CD4-positive, alpha-beta T cell treated with Interleukin-21 for 1 hour (primary cell): ENCODE results near the gene LCE2A.
"Not testable (repeated sequence)": the region's sequence is repeated elsewhere in the genome, so short reads cannot be mapped to it uniquely, and the experiment has no call there.

Experiments used
- DNase-seq: peaks from one replicate; pipeline ENCODE4 v3.0.0-alpha.2; 2020

LCE2A gene, protein sequence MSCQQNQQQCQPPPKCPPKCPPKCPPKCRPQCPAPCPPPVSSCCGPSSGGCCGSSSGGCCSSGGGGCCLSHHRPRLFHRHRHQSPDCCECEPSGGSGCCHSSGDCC

DNA sequence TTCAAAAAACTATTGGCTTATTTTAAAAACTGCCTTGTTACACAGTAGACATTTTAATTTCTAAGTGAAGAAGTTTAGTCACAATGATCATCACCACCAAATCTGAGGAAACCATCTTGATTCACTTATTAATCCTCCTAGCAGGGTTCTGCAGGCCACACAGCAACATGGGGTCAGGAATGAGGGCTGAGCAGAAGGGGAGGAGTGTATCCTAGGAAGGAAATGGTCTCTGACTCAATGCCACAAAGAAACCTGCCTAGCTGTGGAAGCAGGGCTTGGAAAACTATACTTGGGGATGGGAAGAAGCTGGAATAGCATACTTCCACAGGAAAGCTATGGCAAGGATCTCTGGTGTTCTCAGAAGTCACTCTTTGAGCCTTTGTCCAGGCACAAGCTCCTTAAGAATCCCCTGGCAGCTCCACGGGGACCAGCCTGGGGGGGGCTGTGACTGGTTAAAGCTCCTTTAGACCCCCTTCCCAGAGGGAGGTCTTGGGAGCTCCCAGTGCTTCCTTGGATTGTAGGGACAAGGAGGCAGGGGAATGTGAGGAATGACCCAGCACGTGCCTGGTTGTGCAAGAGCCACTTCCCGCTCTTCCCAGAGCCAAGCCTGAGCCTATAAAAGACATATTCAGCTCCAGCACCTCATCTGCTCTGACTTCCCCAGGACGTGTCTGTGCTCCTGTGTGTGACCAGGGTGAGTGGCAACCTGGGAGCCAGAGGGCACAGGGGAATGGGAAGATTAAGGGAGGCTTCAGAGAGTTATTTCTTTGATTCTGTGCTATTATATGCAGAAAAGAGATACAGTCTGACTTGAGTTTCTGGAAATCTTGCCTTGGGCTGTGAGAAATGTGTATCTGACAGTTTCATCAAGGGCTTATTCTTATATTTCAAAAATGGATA, at the start of gene LCE2A:
Gene LCE2A, plus strand, starts transcription at position 645 of the 900 bp plus-strand sequence. CDS start 557 bp downstream, outside the sequence.
- no peak for DNase-seq

DNA sequence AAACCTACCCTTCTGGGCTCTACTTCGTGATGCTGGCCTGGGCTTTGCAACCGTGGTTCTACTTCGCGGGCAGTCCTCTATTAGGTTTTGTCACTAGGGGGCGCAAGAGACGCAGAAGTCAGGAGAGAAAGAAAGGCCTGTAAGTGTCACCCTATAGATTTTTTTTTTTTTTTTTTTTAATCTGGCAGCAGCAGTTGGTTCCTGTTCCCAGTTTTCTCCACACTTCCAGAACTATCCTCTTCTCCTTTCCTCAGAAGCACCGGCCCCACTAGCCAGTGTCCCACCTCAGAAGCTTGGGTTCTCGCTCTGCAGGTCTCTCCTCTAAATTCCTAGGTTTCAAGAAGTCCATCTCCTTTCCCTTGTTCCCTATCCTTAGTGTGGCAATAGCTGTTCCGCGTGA, 44.0 kb upstream of the LCE2A start:
- peak; percentile 44 for DNase-seq

DNA sequence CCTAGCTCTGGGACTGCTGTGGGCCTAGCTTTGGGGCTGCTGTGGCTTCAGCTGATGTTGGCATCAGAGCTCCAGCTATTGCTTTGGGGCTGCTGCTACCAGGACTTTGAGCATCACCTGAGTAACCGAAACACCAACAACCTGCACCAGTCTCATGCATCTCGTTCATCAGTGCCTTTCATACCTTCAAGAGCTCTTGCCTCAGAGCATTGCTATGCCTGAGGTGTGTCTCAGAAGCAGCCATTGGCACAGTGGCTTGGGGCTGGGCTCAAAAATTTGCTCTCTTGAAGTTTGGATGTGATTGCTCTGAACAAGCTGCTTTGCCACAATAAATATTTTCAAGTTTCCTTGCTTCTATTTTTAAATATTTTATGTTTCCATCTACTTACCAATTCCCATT, 41.7 kb upstream of the LCE2A start:
- no peak for DNase-seq

DNA sequence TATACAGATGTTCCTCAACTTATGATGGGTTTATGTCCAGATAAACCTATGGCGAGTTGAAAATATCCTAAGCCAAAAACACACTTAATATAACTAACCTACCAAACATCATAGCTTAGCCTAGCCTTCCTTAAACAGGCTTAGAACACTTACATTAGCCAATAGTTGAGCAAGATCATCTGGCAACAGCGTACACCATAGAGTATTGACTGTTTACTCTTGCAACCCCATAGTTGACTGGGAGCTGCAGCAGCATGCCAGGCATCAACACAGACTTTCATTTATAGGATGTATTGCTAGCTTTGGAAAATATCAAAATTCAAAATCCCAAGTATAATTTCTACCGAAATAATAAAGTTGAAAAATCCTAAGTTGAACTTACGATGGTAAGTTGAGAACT, 40.5 kb upstream of the LCE2A start:
- no peak for DNase-seq

DNA sequence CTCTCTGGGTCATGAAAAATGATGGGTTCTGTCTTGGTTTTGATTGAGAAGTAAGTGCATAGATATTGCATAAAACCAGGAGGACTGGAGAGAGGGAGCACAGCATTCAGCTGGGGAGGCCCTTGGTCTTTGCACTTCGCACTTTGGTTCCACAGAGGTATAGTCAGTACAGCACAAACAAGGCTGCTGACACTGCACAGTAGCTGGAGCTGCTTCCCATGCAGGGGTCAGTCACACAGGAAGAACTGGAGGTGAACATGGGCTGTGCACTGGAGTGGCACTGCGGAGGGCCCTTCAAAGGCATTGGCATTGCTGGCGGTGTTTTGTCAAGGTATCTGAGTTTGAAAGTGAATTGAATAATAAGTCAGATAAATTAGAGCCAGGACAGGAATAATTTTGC, 39.5 kb upstream of the LCE2A start:
- no peak for DNase-seq

DNA sequence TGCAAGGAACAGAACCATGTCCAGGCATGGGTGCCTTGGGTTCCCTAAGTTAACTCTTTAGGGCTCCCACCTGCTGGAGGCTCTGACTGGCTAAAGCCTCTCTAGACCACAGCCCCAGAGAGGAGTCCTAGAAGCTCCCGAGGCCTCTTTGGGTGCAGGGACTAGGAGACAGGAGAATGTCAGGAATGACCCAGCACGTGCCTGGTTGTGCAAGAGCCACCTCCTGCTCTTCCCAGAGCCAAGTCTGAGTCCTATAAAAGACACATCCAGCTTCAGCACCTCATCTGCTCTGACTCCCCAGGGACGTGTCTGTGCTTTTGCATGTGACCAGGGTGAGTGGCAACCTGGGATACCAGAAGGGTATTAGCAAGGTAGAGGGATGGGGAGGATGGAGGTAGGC, 35.0 kb upstream of the LCE2A start, which contains the start of gene LCE2D:
Gene LCE2D, plus strand, starts transcription at position 283 of the 400 bp plus-strand sequence. CDS start 726 bp downstream, outside the sequence.
- no peak for DNase-seq

DNA sequence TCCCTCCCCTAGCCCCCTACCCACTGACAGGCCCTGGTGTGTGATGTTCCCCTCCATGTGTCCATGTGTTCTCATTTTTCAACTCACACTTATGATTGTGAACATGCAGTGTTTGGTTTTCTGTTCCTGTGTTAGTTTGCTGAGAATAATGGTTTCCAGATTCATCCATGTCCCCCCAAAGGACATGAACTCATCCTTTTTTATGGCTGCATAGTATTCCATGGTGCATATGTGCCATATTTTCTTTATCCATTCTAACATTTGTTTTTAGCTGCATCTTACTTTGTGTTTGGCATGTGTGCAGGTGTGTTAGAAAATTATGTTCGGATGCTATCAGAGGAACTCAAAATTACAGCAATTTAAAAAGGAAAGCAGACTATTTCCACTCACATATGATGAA, 32.0 kb upstream of the LCE2A start:
- DNase-seq = not testable (repeated sequence)

DNA sequence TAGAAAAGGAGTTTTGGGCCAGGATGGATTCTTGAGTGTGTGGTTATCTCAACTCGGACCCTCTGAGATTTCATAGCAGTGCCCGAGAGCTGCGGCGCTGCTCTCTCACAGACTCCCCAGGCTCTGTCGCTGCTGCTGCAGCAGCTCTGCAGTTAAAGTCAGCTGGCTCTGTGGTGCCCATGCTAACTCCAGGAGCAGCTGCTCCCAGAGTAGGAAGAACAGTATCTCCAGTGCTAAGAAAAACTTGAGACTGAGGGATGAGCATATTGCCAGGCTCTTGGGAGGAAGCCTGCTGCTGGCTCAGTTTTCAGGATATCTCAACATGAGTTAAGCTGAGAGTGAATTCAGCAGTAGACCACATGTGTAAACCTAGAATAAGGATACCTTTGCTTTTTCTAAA, 30.5 kb upstream of the LCE2A start:
- DNase-seq = no peak

DNA sequence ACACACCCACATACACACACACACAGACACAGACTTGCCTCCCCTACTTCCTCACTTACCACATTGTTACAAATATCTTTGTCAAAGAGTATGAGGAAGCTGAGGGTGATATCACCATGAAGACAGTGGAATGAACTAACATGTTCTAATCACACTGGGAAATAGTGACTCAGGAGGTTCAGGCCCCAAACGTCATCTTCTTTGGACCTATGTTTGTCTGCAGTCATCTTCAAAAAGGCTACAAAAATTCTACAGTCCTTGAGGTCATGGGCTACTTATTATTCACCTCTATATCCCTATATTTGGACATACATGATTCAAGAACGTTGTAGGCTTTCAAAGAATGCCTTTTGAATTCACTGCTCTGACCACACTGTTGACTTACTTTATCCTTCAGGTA, 25.1 kb upstream of the LCE2A start:
- DNase-seq = no peak

DNA sequence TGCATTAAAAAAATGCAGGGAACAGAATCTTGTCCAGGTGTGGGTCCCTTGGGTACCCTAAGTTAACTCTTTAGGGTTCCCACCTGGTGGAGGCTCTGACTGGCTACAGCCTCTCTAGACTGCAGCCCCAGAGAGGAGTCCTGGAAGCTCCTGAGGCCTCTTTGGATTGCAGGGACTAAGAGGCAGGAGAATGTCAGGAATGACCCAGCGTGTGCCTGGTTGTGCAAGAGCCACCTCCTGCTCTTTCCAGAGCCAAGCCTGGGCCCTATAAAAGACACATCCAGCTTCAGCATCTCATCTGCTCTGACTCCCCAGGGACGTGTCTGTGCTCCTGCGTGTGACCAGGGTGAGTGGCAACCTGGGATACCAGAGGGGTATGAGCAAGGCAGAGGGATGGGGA, 23.2 kb upstream of the LCE2A start, which contains the start of gene LCE2C:
Gene LCE2C, plus strand, starts transcription at position 297 of the 400 bp plus-strand sequence. CDS start 737 bp downstream, outside the sequence.
- DNase-seq = not testable (repeated sequence)

DNA sequence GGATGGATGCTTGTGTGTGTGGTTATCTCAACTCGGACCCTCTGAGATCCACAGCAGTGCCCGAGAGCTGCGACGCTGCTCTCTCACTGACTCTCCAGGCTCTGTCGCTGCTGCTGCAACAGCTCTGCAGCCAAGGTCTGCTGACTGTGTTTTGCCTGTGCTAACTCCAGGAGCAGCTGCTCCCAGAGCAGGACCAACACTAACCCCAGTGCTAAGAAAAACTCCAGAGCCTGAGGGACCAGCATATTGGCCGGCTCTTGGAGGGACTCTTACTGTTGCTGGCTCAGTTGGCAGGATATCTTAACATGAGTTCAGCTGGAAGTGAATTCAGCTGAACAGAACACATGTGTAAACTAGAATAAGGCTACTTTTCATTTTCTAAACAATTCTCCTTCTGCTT, 18.7 kb upstream of the LCE2A start:
- no peak for DNase-seq

DNA sequence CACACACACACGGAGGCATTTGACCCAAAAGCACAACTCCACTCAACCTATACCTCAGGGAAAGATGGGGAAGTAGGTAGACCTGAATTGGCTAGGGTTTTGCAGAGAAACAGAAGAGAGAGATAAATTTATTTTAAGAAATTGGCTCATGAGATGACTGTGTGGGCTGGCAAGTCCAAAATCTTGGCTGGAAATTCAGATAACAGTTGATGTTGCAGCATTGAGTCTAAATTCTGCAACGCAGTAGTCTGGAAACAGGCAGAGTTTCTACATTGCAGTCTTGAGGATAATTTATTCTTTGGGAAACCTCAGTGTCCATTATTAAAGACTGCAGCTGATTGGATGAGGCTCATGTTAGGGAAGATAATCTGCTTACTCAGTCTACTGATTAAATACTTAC, 16.5 kb upstream of the LCE2A start:
- DNase-seq = no peak

DNA sequence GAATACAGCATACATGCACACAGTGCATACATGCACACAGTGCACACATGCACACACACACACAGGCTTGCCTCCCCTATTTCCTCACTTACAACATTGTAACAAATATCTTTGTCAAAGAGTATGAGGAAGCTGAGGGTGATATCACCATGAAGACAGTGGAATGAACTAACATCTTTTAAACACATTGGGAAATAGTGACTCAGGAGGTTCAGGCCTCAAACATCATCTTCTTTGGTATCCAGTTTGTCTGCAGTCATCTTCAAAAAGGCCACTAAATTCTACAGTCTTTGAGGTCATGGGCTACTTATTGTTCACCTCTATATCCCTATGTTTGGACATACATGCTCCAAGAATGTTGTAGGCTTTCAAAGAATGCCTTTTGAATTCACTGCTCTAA, 14.3 kb upstream of the LCE2A start:
- DNase-seq = no peak

DNA sequence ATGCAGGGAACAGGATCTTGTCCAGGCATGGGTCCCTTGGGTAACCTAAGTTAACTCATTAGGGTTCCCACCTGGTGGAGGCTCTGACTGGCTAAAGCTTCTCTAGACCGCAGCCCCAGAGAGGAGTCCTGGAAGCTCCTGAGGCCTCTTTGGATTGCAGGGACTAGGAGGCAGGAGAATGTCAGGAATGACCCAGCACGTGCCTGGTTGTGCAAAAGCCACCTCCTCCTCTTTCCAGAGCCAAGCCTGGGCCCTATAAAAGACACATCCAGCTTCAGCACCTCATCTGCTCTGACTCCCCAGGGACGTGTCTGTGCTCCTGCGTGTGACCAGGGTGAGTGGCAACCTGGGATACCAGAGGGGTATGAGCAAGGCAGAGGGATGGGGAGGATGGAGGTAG, 12.3 kb upstream of the LCE2A start, which contains the start of gene LCE2B:
Gene LCE2B, plus strand, starts transcription at position 301 of the 400 bp plus-strand sequence. CDS start 721 bp downstream, outside the sequence.
- not testable (repeated sequence) for DNase-seq

DNA sequence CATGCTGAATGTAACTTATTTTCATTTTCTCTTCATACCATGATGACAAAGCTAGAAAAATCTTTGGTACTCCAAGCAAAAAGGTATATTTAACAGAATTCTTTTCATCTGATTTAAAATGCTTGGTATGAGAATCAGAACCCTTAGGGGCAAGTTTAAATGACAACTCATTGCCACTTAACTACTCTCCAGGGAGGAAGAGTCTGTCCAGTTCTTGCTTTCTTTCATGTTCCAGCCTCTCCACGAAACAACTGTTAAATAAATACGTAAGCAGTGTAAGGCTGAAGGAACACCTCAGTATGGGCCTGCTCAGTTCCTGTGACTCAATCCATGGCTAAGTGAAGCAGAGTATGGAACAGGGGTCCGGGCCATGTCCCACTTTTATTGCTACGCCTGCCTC, 1.6 kb downstream of the LCE2A start:
- no peak for DNase-seq

DNA sequence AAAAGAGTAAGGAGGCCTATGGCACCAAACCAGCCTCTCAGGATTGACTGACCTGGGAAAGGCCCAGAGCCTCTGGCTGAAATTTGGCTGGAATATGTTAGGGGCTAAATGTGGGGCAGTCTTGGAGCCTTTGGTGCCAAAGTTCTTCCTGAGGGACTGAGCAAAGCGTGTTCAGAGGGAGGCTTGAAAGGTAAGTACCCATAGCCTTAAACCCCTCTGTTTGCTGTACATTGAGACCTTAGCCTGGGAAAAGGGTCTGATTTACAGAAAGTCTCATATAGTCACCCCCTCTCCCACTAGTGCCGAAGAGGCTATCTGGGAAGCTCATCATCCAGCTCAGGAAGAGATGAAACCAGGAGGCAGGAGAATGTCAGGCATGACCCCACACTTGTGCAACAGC, 9.7 kb downstream of the LCE2A start, which contains the start of gene LCE4A:
Gene LCE4A, plus strand, starts transcription at position 301 of the 400 bp plus-strand sequence. CDS start 916 bp downstream, outside the sequence.
- no peak for DNase-seq

DNA sequence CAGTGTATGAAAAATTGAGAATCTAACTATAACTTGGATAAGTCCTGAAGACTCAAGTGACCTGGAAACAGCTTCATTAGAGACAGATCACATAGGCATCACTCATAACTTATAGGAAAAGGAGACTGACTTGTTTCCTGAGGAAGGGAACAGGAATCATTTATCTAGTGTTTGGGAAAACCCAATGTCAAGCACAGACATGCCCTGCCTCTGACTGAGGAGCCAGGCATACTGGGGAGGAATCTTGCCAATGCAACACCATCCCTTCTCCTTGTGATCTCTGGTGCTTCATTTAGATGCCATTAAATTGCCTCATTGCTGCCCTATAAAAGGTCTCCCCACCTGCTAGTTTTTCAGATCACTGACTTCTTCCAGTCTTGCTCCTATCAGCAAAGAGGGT, 20.1 kb downstream of the LCE2A start:
- DNase-seq = no peak

DNA sequence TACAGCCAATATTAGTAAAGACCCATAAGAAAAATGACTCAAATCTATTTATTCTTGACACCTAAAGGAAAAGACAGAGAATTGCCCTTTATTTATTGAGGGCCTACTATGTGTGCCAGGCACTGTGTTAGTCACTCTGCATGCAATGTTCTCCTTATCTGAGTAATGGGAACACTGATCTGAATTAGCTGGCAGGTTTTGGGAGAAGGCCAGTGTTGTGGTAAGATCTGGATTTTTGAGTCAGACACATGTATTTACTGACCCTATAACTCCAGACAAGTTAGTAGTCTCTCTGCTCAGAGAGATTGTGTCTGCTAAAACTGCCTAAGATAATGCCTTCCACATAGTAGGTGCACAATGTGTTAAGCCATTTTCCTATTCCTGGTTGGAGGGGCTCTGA, 27.1 kb downstream of the LCE2A start:
- no peak for DNase-seq

DNA sequence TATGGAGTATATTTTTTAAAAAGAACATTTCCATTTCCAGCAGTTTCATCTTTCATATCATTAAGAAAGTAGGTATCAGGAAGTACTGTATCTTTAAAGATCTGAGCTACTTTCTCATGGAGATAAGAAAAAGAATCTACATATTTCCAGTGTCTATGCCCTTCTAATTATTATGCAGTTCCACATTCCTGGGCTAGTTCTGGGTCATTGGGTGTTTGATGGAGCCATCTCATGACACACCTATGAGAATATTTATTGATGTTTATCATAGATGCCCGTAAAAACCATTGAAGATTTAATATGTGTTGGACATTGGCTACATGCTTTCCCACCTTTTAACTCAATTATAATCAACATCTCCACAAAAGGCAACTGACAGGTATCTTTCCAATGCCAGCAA, 30.8 kb downstream of the LCE2A start:
- DNase-seq = no peak

DNA sequence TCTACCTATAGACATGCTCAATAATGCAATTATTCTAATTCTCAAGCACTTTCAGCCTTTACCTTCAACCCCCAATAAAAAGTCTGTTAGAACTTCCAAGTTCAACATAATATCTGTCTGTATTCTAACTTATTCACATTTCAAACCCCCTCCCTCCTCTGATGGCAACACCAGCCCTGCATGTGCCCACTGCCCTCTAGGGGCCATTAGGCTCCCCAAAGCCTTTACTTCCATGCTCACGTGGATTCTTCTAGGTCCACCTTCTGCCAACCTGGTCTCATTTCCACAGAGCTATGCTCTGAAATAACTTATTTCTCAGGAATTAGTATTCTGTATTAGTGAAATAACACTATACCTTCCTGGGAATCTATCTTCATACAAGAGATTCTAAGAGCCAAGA, 37.5 kb downstream of the LCE2A start:
- DNase-seq = no peak

DNA sequence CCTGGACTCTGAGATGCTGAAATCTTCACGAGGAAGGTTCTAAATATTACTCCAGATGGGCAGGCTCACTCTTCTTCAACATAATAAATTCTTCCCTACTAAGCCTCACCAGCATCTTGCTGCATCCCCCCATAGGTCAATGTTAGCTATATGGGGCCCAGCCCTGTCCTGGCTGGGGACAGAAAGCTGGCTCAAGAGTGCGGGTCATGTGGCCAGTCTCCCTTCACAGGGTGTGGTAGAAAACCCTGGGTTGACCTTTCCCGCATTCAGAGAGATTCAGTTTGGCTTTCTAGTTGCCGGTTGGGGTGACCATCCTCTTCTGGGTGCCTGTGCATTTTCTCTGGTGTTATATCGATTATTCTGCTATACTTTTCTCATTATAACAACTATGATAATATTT, 39.9 kb downstream of the LCE2A start:
- no peak for DNase-seq

DNA sequence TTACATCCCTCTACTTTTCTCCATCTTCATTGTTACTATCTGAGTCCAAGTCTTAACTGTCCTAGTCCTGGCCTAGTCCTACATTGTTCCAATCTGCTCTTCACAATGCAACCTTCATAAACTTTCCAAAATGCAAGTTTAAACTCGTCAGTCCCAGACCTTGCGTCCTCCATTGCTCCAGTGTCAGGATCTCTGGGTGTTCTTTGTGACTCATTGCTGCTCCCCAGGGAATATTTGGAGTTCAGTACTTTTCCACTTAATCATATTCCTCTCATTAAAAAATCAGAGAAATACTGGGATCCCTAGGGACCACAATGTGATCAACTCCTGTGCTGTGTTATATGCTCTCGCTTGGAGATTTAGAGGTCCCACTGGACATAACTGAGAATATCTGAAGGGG, 41.7 kb downstream of the LCE2A start:
- no peak for DNase-seq

DNA sequence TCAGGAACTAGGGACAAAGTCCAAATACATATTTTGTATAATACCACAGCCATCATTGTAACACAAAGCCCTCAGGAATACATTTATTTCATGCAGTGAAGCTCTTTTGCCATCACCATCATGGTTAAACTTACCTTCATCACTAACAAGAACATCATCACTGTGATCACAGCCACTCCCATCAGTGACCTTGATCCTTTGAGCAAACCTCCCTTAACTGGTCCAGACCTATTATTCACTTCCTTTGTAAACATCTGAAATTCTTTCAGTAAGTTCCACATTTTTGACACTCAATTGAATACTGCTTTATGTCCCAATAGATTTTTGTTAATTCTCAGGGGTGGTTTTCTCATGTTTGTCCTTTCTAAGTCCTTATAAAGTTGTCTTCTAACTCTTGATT, 43.5 kb downstream of the LCE2A start:
- DNase-seq = no peak
